ENCODE data around the gene KRT34. TPM values are rescaled to one million over a fixed set of nuclear protein-coding genes. Genes with fewer than 3 reads are reported as not detected.
A peak's percentile ranks its signal among the peaks of the same experiment; 100 is the strongest.
"Not testable (repeated sequence)": the region's sequence is repeated elsewhere in the genome, so short reads cannot be mapped to it uniquely, and the experiment has no call there.

Gene KRT34
- total and polyA plus RNA-seq, 2 experiments from 2014 or later: 39.8 to 77.8 TPM

- Histone ChIP-seq H3K36me3 (ENCODE audit: low read depth) (no peaks in the 10 kb centered on the region), H3K9me3 (ENCODE audit: low read depth) (no peaks in the 10 kb centered on the region), H3K4me1 (ENCODE audit: insufficient read depth) (no peaks in the 10 kb centered on the region), H4K20me1 (ENCODE audit: insufficient read depth) (no peaks in the 10 kb centered on the region), H3F3A (ENCODE audit: insufficient read depth) (no peaks in the 10 kb centered on the region), H3K4me2 (ENCODE audit: unreplicated experiment) (no peak overlapping the region), H3K27ac (no peak overlapping the region), H3K79me2 (ENCODE audit: insufficient read depth) (no peaks in the 10 kb centered on the region), H3K4me3 (no peak overlapping the region), H3K9ac (no peak overlapping the region), H3K9me2 (ENCODE audit: insufficient read depth) (no peaks in the 10 kb centered on the region), H3K27me3 (replicated peaks; ENCODE audit: insufficient read depth) (no peaks in the 10 kb centered on the region), H2AFZ (no peak overlapping the region)
- TF ChIP-seq EZH2phosphoT487 (IDR thresholded peaks at IDR 0.05; ENCODE audit: insufficient read depth, low read depth): no peak
- no peak for TF ChIP-seq EZH2 (IDR thresholded peaks at IDR 0.05; ENCODE audit: insufficient read depth, poor library complexity, severe bottlenecking)
- 46 to 56% methylated on average over 7 of the region's 7 CpGs for WGBS, 2 experiments (ENCODE audit: low coverage in 1 of 2, low lambda C conversion rate in 2 of 2, missing lambda C conversion rate in 2 of 2)
- DNase-seq: peak; percentile 28
- in situ Hi-C loops (cut with MboI): no loop called here
Measured at GRCh38 chr17:41352597-41353366, 29.3 kb downstream of the KRT34 start.

- no peak overlapping the region for H3K4me3 ChIP-seq
- no peaks in the 10 kb centered on the region for H3K9me3 ChIP-seq (ENCODE audit: low read depth)
- DNase-seq: no peak
- in situ Hi-C loops (cut with MboI): no loop called here
- TF ChIP-seq EZH2phosphoT487 (IDR thresholded peaks at IDR 0.05; ENCODE audit: insufficient read depth, low read depth) (no peak), EZH2 (IDR thresholded peaks at IDR 0.05; ENCODE audit: insufficient read depth, poor library complexity, severe bottlenecking) (no peak)
- no peak overlapping the region for H3K9ac ChIP-seq
- H3K4me2 ChIP-seq (ENCODE audit: unreplicated experiment): no peak overlapping the region
- no peaks in the 10 kb centered on the region for H3K36me3 ChIP-seq (ENCODE audit: low read depth)
- no peaks in the 10 kb centered on the region for H3K4me1 ChIP-seq (ENCODE audit: insufficient read depth)
- no peaks in the 10 kb centered on the region for H3K79me2 ChIP-seq (ENCODE audit: insufficient read depth)
- H2AFZ ChIP-seq: no peak overlapping the region
- WGBS, 2 experiments (ENCODE audit: low coverage in 1 of 2, low lambda C conversion rate in 2 of 2, missing lambda C conversion rate in 2 of 2): 55 to 60% methylated on average over 2 of the region's 2 CpGs
- no peaks in the 10 kb centered on the region for H4K20me1 ChIP-seq (ENCODE audit: insufficient read depth)
- no peaks in the 10 kb centered on the region for H3K27me3 ChIP-seq (replicated peaks; ENCODE audit: insufficient read depth)
- no peaks in the 10 kb centered on the region for H3K9me2 ChIP-seq (ENCODE audit: insufficient read depth)
- H3K27ac ChIP-seq: no peak overlapping the region
- no peaks in the 10 kb centered on the region for H3F3A ChIP-seq (ENCODE audit: insufficient read depth)
Measured at GRCh38 chr17:41351177-41351576, 30.9 kb downstream of the KRT34 start.

GRCh38 chr17:41350381-41350878 lies 31.7 kb downstream of the KRT34 start, which contains the start of gene KRT33A:
TSS of gene KRT33A (minus strand) at chr17:41350828. CDS start at chr17:41350767, 61 bp downstream.
- H3K9ac ChIP-seq; in situ Hi-C loops (cut with MboI); H3K79me2 ChIP-seq (ENCODE audit: insufficient read depth); H3K9me2 ChIP-seq (ENCODE audit: insufficient read depth); H3F3A ChIP-seq (ENCODE audit: insufficient read depth); DNase-seq; H3K9me3 ChIP-seq (ENCODE audit: low read depth); H3K36me3 ChIP-seq (ENCODE audit: low read depth); H3K27ac ChIP-seq; H3K4me1 ChIP-seq (ENCODE audit: insufficient read depth); H3K4me2 ChIP-seq (ENCODE audit: unreplicated experiment); H3K4me3 ChIP-seq; H4K20me1 ChIP-seq (ENCODE audit: insufficient read depth); H2AFZ ChIP-seq; H3K27me3 ChIP-seq (replicated peaks; ENCODE audit: insufficient read depth): not testable (repeated sequence)
- WGBS, 2 experiments (ENCODE audit: low coverage in 1 of 2, low lambda C conversion rate in 2 of 2, missing lambda C conversion rate in 2 of 2): 87 to 89% methylated on average over 16 of the region's 16 CpGs

- H3K27me3 ChIP-seq (replicated peaks; ENCODE audit: insufficient read depth): no peaks in the 10 kb centered on the region
- no peak overlapping the region for H3K27ac ChIP-seq
- H3K4me1 ChIP-seq (ENCODE audit: insufficient read depth): no peaks in the 10 kb centered on the region
- no peaks in the 10 kb centered on the region for H3F3A ChIP-seq (ENCODE audit: insufficient read depth)
- DNase-seq: no peak
- no peaks in the 10 kb centered on the region for H3K36me3 ChIP-seq (ENCODE audit: low read depth)
- no peak overlapping the region for H2AFZ ChIP-seq
- H3K4me3 ChIP-seq: no peak overlapping the region
- TF ChIP-seq EZH2 (IDR thresholded peaks at IDR 0.05; ENCODE audit: insufficient read depth, poor library complexity, severe bottlenecking) (no peak), EZH2phosphoT487 (IDR thresholded peaks at IDR 0.05; ENCODE audit: insufficient read depth, low read depth) (no peak)
- H3K9me3 ChIP-seq (ENCODE audit: low read depth): no peaks in the 10 kb centered on the region
- no peaks in the 10 kb centered on the region for H3K9me2 ChIP-seq (ENCODE audit: insufficient read depth)
- WGBS, 2 experiments (ENCODE audit: low coverage in 1 of 2, low lambda C conversion rate in 2 of 2, missing lambda C conversion rate in 2 of 2): 73% methylated on average over 7 of the region's 7 CpGs
- no peaks in the 10 kb centered on the region for H4K20me1 ChIP-seq (ENCODE audit: insufficient read depth)
- no peak overlapping the region for H3K4me2 ChIP-seq (ENCODE audit: unreplicated experiment)
- H3K79me2 ChIP-seq (ENCODE audit: insufficient read depth): no peaks in the 10 kb centered on the region
- H3K9ac ChIP-seq: no peak overlapping the region
- in situ Hi-C loops (cut with MboI): loop anchor here (25.0 kb wide), 1 partner anchor 314 kb away; no protein-coding TSS in a partner anchor
Measured at GRCh38 chr17:41347869-41348760, 34.0 kb downstream of the KRT34 start.

- in situ Hi-C loops (cut with MboI): loop anchor here (25.0 kb wide), 1 partner anchor 316 kb away; no protein-coding TSS in a partner anchor
- H3K36me3 ChIP-seq (ENCODE audit: low read depth); H3K4me1 ChIP-seq (ENCODE audit: insufficient read depth); DNase-seq; H3K79me2 ChIP-seq (ENCODE audit: insufficient read depth); H3K27ac ChIP-seq; H4K20me1 ChIP-seq (ENCODE audit: insufficient read depth); H3K4me3 ChIP-seq; H3K4me2 ChIP-seq (ENCODE audit: unreplicated experiment); H3K9ac ChIP-seq; H2AFZ ChIP-seq; H3K9me2 ChIP-seq (ENCODE audit: insufficient read depth); H3K27me3 ChIP-seq (replicated peaks; ENCODE audit: insufficient read depth); H3K9me3 ChIP-seq (ENCODE audit: low read depth); H3F3A ChIP-seq (ENCODE audit: insufficient read depth): not testable (repeated sequence)
- 84 to 88% methylated on average over 14 to 16 of the region's 16 CpGs for WGBS, 2 experiments (ENCODE audit: low coverage in 1 of 2, low lambda C conversion rate in 2 of 2, missing lambda C conversion rate in 2 of 2)
Measured at GRCh38 chr17:41346421-41346820, 35.7 kb downstream of the KRT34 start.

Measured in GM23248 (cell line).